ENCODE measurements around the gene FAM20A.

DNA sequence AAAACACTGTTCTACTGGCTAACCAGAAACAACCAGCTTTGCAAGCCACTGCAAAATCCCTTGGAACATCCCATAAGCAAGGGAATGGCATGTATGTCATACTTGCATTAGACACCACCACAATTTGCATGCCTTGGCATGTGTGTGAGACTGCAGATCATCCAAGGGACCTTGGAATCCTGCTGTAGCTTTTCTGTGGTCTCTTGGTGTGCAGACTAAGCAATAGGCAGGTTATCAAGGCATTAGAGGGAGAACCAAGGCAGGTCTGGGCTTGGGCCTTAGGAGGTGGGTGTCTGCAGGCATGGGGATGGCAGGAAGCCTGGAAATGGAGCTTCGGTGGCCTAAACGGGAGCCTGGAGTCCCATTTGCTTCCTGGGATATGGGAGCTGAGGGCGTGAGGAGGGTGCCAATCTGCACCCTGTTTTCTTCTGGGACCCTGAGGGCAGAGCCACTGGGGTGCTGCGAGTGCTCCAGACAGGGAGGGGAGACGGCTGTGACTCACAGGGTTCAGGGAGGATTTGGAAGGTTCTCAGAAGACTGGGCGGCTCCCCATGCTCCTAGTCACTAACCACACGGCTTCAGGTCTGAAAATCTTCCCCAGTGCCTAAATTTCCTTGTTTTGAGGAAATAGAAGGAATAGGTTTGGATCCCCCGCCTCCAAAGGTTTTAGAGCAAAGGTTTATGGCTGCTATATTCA is 36.6 kb downstream of the FAM20A start:
- TF ChIP-seq YY1 (IDR thresholded peaks at IDR 0.05; ENCODE audit: insufficient read depth, insufficient read length) = no peak
- no peak for TF ChIP-seq SUZ12 (IDR thresholded peaks at IDR 0.05; ENCODE audit: extremely low read depth, insufficient read depth, insufficient read length)

Data from NT2/D1 (cell line).